HG03439 (cell line): ENCODE data around the gene MOB1A.

ENCODE experiments used
- ATAC-seq: cut with Tn5 transposase; IDR thresholded peaks from one replicate; pipeline ENCODE4 v1.9.1; 2021; ENCODE audit warnings: mild to moderate bottlenecking, moderate library complexity; ENCODE audit not compliant: unreplicated experiment

Gene MOB1A

DNA sequence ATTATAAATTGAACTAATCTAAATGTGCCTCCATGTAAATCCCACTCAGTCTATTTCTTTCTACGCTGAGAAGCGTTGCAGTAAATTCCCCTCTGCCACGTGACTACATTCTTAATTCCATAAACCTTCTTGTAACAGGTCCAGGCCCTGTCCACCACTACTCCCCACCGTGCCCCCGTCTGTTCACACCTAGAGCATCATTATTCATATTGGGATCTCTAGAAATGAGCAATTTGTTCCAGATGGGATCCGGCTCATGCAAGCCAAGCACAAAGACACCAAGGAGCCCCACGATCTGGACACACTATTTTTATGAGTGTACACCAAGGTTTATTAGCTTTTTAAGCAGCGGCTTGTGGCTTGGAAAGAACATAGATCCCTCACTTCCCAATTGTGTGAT, 69.1 kb downstream of the MOB1A start:
- no peak for ATAC-seq

DNA sequence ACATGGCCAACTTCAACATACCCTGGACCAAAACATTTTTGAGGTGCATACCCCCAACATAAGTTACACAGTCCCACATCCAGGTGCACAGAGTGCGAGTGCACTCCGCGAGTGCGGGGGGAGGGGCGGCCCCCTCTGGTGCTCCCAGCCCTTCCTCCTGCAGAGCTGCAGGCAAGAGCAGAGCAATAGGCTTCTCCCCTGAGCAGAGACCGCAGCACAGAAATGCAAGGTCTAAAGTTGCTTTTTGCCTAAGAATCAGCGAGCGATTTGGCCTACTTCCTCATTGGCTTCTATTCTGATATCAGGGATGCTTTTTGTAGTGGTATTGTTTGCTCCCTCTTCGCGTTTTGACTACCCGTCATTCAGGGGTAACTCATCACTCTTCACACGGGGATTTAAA, 71.6 kb downstream of the MOB1A start:
- no peak for ATAC-seq

DNA sequence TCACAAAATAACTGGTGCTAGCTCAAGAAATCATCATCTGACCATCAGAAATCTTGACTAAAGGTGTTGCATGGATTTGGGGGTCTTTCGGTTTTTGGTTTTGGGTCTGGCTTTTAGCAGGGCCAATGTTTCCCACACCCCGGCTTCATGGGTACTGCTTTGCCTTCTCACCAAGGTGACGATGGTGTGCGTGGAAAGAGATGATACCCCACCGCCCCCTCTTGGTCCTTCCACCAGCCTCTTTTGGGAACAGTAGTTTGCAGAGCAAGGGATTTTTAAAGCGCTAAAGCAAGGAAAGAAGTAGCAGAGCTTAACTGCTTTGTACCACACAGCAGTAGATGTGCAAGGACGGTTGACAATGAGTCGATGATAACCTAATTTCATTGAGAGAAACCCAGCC, 73.3 kb downstream of the MOB1A start:
- ATAC-seq: no peak

DNA sequence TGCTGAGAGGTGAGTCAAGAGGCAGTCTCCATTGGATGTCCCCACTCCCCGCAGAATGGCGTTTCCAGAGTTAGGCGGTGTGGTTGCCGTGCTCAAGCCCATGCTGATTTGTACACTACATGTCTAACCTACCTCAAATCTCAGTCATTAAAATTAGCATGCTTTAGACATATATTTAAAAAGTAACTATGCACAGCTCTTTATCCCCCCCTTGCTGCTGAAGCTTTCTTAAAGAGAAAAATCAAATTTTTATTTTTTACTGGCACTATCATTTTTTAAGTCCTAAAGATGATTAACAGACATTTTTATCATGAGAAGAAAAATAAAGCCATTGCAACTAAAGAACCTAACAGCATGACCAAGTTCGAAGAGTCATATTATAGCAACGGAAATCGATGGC, 73.8 kb downstream of the MOB1A start:
- ATAC-seq: no peak

DNA sequence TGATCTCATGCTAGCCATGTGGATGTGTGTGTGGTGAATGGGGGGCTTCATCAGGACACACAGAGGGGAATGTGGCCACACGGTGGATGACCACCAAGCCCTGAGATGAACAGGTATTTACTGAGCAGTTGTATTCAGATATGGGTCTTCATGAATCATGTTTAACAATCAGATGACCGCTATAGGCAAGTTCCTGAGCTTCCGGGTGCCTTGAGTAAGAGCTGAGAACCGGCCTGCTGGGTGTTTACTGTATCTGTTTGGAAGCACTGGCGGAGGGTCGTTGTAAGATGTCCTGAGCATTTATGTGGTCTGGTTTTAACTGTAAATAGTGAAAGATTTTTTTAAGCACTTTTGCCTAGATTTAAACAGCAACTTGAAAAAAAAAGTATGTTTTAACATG, 74.9 kb downstream of the MOB1A start:
- ATAC-seq: no peak
